DOHH2 (cell line): ENCODE results near the gene SPTLC2.

Experiments
- EZH2phosphoT487 ChIP-seq: fragments of 200-600 bp; sonication (generic); IDR thresholded peaks from 2 replicates; pipeline ENCODE4 v1.6.1; 2017; ENCODE audit warnings: borderline replicate concordance, mild to moderate bottlenecking, antibody characterized with exemption, low read length, moderate library complexity, mixed read lengths
- TF ChIP-seq, protein P1 (sequence below): fragments of 200-600 bp; sonication (generic); IDR thresholded peaks from one replicate; pipeline ENCODE4 v1.5.1; 2014; ENCODE audit warnings: antibody characterized with exemption, mild to moderate bottlenecking, low read depth, low read length; ENCODE audit not compliant: poor library complexity, severe bottlenecking

DNA sequence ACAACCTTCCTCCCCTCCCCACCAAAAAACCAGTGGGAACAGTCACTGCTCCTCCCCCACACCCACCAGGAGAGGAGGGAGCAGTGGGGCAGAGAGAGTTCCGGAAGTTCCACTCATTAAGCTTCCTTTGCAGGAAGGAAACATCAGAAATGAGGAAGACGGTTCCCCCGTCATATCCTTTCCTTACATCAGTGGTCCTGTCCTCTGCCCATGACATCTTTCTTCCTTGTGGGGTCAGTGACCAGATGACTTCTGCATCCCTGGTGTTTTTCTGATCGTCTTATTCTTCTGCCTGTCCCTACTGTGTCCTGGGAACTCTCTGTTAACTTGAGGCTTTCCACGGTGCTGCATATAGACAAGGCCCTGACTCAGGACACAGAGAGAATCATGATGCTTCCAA, 40.8 kb upstream of the SPTLC2 start:
- TF ChIP-seq, protein P1, sequence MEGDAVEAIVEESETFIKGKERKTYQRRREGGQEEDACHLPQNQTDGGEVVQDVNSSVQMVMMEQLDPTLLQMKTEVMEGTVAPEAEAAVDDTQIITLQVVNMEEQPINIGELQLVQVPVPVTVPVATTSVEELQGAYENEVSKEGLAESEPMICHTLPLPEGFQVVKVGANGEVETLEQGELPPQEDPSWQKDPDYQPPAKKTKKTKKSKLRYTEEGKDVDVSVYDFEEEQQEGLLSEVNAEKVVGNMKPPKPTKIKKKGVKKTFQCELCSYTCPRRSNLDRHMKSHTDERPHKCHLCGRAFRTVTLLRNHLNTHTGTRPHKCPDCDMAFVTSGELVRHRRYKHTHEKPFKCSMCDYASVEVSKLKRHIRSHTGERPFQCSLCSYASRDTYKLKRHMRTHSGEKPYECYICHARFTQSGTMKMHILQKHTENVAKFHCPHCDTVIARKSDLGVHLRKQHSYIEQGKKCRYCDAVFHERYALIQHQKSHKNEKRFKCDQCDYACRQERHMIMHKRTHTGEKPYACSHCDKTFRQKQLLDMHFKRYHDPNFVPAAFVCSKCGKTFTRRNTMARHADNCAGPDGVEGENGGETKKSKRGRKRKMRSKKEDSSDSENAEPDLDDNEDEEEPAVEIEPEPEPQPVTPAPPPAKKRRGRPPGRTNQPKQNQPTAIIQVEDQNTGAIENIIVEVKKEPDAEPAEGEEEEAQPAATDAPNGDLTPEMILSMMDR: no peak
- no peak for TF ChIP-seq EZH2phosphoT487
